Lower lobe of right lung (tissue), 2 donors: ENCODE measurements around the gene CTSH. TPM values are rescaled to one million over a fixed set of nuclear protein-coding genes. Genes with fewer than 3 reads are reported as not detected.

Experiments
- ATAC-seq, 2 donors: fragments of 200-7000 bp; cut with Tn5 transposase; one replicate each; pipeline ENCODE4 v1.9.1; 2020 to 2022; ENCODE audit warnings: mild to moderate bottlenecking in 2 of 2, moderate library complexity in 2 of 2
- DNase-seq: peaks from one replicate; pipeline ENCODE4 v3.0.0-alpha.2; 2020
- H3K27ac ChIP-seq: fragments of 200-600 bp; one replicate; pipeline ENCODE4 v1.8.0; 2022
- H3K27me3 ChIP-seq: fragments of 200-600 bp; one replicate; pipeline ENCODE4 v1.8.0; 2022; ENCODE audit warnings: low read depth
- H3K36me3 ChIP-seq: fragments of 200-600 bp; one replicate; pipeline ENCODE4 v1.8.0; 2022; ENCODE audit warnings: mild to moderate bottlenecking
- H3K4me1 ChIP-seq: fragments of 200-600 bp; one replicate; pipeline ENCODE4 v1.8.0; 2022
- H3K4me3 ChIP-seq: fragments of 200-600 bp; one replicate; pipeline ENCODE4 v1.8.0; 2022; ENCODE audit warnings: mild to moderate bottlenecking
- H3K9me3 ChIP-seq: fragments of 200-600 bp; one replicate; pipeline ENCODE4 v1.8.0; 2022
- intact Hi-C: fragments of 100-400 bp; cut with DNase I; formaldehyde crosslinking; loops from one replicate; pipeline ENCODE4 v1.11.0; 2022
- total RNA-seq: library from RNA; stranded (reverse); fragmentation: NEBNext Ultra II Directional; extraction: Animal tissue kit (Norgen Biotek cat#: 25700); gene quantifications from one replicate; pipeline ENCODE4 v1.2.1, GENCODE V29; 2021
- TF ChIP-seq, protein P1 (sequence below): fragments of 200-600 bp; IDR thresholded peaks from one replicate; pipeline ENCODE4 v1.8.0; 2022; ENCODE audit warnings: antibody characterized with exemption, mild to moderate bottlenecking
- donor health status: DM: no; HTN: yes; CAD: no; lungs with severe emphysema.

Gene CTSH
- total RNA-seq, 1 donor from 2014 or later, result 724 TPM

DNA sequence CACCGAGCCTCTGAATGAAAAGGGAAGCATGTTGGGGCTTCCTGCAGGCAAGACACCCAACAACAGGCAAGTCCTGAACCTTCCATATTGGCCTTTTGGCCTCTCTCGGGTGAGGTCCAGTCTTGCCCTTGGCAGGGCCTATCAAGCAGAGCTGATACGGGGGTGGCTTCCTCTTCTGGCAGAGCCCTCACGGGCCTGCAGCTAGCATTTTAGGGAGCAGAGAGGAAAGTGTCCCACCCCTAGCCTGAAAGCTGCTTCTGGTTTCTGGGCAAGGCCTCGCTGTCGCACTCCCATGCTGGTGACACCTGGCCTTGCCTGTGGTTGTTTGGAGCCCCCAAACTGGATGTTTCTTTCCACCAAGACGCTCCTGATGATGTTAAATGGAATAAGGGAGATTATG lies 31.8 kb upstream of the CTSH start:
- Histone ChIP-seq H3K27ac (peak overlapping the region; percentile 68), H3K4me1 (peaks cover 18% of the 10 kb centered on the region), H3K27me3 (no peaks in the 10 kb centered on the region), H3K4me3 (no peak overlapping the region), H3K36me3 (no peaks in the 10 kb centered on the region), H3K9me3 (no peaks in the 10 kb centered on the region)
- DNase-seq (no peak), ATAC-seq (peak; percentile 11 to 18)
- TF ChIP-seq, protein P1, sequence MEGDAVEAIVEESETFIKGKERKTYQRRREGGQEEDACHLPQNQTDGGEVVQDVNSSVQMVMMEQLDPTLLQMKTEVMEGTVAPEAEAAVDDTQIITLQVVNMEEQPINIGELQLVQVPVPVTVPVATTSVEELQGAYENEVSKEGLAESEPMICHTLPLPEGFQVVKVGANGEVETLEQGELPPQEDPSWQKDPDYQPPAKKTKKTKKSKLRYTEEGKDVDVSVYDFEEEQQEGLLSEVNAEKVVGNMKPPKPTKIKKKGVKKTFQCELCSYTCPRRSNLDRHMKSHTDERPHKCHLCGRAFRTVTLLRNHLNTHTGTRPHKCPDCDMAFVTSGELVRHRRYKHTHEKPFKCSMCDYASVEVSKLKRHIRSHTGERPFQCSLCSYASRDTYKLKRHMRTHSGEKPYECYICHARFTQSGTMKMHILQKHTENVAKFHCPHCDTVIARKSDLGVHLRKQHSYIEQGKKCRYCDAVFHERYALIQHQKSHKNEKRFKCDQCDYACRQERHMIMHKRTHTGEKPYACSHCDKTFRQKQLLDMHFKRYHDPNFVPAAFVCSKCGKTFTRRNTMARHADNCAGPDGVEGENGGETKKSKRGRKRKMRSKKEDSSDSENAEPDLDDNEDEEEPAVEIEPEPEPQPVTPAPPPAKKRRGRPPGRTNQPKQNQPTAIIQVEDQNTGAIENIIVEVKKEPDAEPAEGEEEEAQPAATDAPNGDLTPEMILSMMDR, result no peak
- intact Hi-C loops, result no loop called here

DNA sequence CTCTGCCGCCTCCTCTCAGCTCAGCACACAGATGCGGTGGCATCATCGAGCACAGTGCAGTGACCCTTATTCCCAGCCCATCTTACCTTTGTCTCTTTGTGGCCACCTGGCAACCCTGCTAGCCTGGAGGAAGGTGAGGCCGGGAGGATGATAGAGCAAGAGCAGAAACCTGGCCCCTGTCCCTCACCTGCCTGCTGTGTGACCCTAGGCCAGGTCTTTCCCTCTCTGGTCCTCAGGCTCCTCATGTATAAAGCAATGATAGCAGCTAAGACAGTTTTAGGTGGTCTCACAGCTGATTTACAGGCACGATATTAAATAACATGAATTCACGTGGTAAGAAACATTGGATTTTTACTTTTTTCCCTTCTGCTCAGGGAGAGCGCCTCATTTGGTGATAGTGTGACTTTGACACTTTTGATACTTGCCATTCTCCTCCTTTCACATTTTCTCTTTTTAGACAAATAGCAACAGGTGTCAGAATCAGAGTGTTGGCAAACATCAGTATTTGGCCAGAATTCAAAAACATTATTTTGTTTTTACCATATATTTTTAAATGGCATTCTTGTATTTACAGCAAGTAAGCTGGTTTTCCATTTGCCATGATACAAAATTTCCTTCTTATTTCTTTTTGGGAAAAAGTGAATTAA lies 29.5 kb upstream of the CTSH start:
- H3K27ac ChIP-seq, result no peak overlapping the region
- TF ChIP-seq, protein P1, result no peak
- H3K27me3 ChIP-seq, result no peaks in the 10 kb centered on the region
- H3K9me3 ChIP-seq, result no peaks in the 10 kb centered on the region
- ATAC-seq (no peak), DNase-seq (no peak)
- H3K4me3 ChIP-seq, result no peak overlapping the region
- H3K36me3 ChIP-seq, result no peaks in the 10 kb centered on the region
- intact Hi-C loops, result no loop called here
- H3K4me1 ChIP-seq, result peaks cover 25% of the 10 kb centered on the region

DNA sequence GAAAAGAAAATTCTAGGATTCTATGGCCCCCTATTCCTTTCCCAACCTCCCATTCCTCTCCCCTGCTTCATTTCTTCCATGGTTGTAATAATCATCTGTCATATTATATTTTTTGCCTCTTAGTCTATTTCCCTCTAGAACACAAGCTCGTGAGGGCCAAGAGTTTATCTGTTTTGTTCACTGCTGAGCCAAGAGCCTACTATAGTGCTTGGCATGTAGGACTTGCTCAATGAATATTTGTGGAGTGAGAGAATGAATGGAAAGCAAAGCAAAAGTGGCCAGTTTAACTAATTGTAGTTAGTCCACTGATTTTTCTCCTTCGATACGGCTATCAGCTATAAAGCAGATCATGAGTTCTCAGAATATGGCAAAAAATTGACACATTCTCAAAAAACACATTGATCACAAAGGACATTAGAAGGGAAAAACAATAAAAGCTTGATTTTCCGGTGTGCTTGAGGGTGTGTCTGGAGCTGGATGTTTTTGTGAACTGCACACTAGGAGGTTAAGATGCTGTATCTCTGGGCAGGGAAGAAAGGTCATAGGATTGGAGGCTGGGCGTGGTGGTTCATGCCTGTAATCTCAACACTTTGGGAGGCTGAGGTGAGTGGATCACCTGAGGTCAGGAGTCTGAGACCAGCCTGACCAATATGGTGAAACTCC lies 25.0 kb upstream of the CTSH start:
- TF ChIP-seq, protein P1, result no peak
- ATAC-seq, result no peak
- no peak for DNase-seq
- Histone ChIP-seq H3K36me3 (no peaks in the 10 kb centered on the region), H3K27ac (no peak overlapping the region), H3K9me3 (no peaks in the 10 kb centered on the region), H3K27me3 (no peaks in the 10 kb centered on the region), H3K4me1 (peaks cover 9% of the 10 kb centered on the region), H3K4me3 (no peak overlapping the region)
- intact Hi-C loops, result no loop called here

DNA sequence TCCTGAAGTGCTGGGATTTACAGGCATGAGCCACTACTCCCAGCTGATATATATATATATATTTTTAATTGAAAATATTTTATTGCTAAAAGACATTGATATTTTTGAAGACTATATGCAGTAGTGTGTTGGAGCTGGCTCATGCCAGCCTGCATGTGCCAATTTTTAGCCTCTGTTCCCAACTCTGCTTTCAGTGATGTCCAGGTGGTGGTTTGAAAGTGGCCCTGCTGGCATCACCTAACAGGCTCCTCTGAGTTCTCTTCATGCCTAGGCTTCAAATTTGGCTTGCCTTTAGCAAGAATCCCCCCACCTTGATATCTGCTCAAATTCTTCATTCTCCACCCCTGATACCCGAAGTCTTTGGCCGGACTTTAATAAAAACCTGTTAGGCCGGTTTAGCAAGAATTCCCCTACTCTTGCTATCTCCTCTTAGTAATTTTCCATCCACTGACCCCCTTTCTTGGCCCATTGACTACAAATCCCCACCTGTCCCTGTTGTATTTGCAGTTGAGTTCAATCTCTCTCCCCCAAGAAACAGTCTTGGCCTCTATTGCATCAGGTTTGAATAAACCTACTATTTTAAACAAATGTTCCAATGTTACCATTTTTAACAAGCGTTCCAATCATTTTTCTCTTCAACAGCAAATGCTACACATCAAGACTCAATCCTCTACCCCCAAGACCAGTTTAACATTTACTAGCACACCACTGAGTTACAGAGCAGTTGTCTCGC lies 23.9 kb upstream of the CTSH start:
- Histone ChIP-seq H3K4me3 (no peak overlapping the region), H3K27me3 (no peaks in the 10 kb centered on the region), H3K36me3 (no peaks in the 10 kb centered on the region), H3K9me3 (no peaks in the 10 kb centered on the region), H3K4me1 (peaks cover 9% of the 10 kb centered on the region), H3K27ac (no peak overlapping the region)
- peak in 1 of 2 donors; percentile 64 for ATAC-seq
- intact Hi-C loops, result no loop called here
- TF ChIP-seq, protein P1, result no peak
- no peak for DNase-seq

DNA sequence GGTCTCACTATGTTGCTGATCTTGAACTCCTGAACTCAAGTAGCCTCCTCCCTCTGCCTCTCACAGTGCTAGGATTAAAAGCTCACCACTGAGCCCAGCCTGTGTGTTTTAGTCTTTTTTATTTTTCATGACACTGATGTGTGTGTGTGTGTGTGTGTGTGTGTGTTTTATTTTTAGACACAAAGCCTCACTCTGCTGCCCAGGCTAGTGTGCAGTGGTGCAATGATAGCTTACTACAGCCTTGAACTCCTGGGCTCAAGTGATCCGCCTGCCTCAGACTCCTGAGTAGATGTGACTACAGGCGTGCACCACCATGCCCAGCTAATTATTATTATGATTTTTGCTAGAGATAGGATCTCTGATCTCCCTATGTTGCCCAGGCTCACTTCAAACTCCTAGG lies 23.3 kb upstream of the CTSH start:
- intact Hi-C loops, result no loop called here
- H3K9me3 ChIP-seq, result no peaks in the 10 kb centered on the region
- TF ChIP-seq, protein P1, result no peak
- no peaks in the 10 kb centered on the region for H3K36me3 ChIP-seq
- DNase-seq (no peak), ATAC-seq (peak in 1 of 2 donors; percentile 9)
- H3K4me3 ChIP-seq, result no peak overlapping the region
- H3K27ac ChIP-seq, result no peak overlapping the region
- H3K27me3 ChIP-seq, result no peaks in the 10 kb centered on the region
- peaks cover 9% of the 10 kb centered on the region for H3K4me1 ChIP-seq
